GM23338 (cell line): ENCODE data around the gene CDH4. TPM values are rescaled to one million over a fixed set of nuclear protein-coding genes. Genes with fewer than 3 reads are reported as not detected.

ENCODE experiments used
- ATAC-seq: fragments of 200-7000 bp; cut with Tn5 transposase; 3 replicates; pipeline ENCODE4 v1.9.1; 2020
- DNase-seq: peaks from one replicate; pipeline ENCODE4 v3.0.0-alpha.2; 2015; ENCODE audit warnings: low spot score
- H2AFZ ChIP-seq: fragments of 200-600 bp; sonication (generic); 2 replicates; pipeline ENCODE4 v1.8.0; 2016; ENCODE audit warnings: antibody characterized with exemption, mild to moderate bottlenecking, moderate library complexity
- H3F3A ChIP-seq: fragments of 200-600 bp; sonication (generic); replicated peaks from 2 replicates; pipeline ENCODE4 v1.8.0; 2017; ENCODE audit warnings: antibody characterized with exemption, mixed run types, low read depth
- H3K27ac ChIP-seq: fragments of 200-600 bp; sonication (generic); 2 replicates; pipeline ENCODE4 v1.6.1; 2016; ENCODE audit warnings: low read depth
- H3K27me3 ChIP-seq: fragments of 200-600 bp; sonication (generic); 2 replicates; pipeline ENCODE4 v1.8.0; 2016; ENCODE audit warnings: mild to moderate bottlenecking, mixed run types, moderate library complexity; ENCODE audit not compliant: insufficient read depth
- H3K36me3 ChIP-seq: fragments of 200-600 bp; sonication (generic); 2 replicates; pipeline ENCODE4 v1.8.0; 2016; ENCODE audit warnings: mild to moderate bottlenecking; ENCODE audit not compliant: insufficient read depth
- H3K4me1 ChIP-seq: fragments of 200-600 bp; sonication (generic); 2 replicates; pipeline ENCODE4 v1.8.0; 2016; ENCODE audit warnings: mild to moderate bottlenecking, moderate library complexity; ENCODE audit not compliant: insufficient read depth
- H3K4me2 ChIP-seq: fragments of 200-600 bp; sonication (generic); 2 replicates; pipeline ENCODE4 v1.7.1; 2017; ENCODE audit warnings: mixed run types
- H3K4me3 ChIP-seq: fragments of 200-600 bp; sonication (generic); 2 replicates; pipeline ENCODE4 v1.6.1; 2016; ENCODE audit warnings: mixed run types
- H3K79me2 ChIP-seq: fragments of 200-600 bp; sonication (generic); replicated peaks from 2 replicates; pipeline ENCODE4 v1.8.0; 2017; ENCODE audit warnings: mild to moderate bottlenecking; ENCODE audit not compliant: insufficient read depth
- H3K9me2 ChIP-seq: fragments of 200-600 bp; sonication (generic); 2 replicates; pipeline ENCODE4 v1.8.0; 2017; ENCODE audit not compliant: insufficient read depth
- H4K20me1 ChIP-seq: fragments of 200-600 bp; sonication (generic); replicated peaks from 2 replicates; pipeline ENCODE4 v1.8.0; 2017; ENCODE audit warnings: mild to moderate bottlenecking; ENCODE audit not compliant: insufficient read depth
- H3K27ac Mint-ChIP-seq: 2 replicates; pipeline ENCODE4 v1.8.0; 2020; ENCODE audit warnings: inconsistent platforms, mild to moderate bottlenecking, moderate library complexity, mixed read lengths
- H3K27me3 Mint-ChIP-seq: 3 replicates; pipeline ENCODE4 v1.8.0; 2022; ENCODE audit warnings: low read depth, mild to moderate bottlenecking, moderate library complexity, mixed read lengths, inconsistent platforms; ENCODE audit not compliant: insufficient read depth, poor library complexity
- H3K36me3 Mint-ChIP-seq: 3 replicates; pipeline ENCODE4 v1.8.0; 2021; ENCODE audit warnings: low read depth, mild to moderate bottlenecking, inconsistent platforms, moderate library complexity, mixed read lengths
- H3K4me1 Mint-ChIP-seq: 3 replicates; pipeline ENCODE4 v1.8.0; 2020; ENCODE audit warnings: mild to moderate bottlenecking, inconsistent platforms, mixed read lengths
- H3K4me3 Mint-ChIP-seq: 3 replicates; pipeline ENCODE4 v1.8.0; 2021; ENCODE audit warnings: moderate library complexity, mild to moderate bottlenecking, inconsistent platforms, mixed read lengths
- H3K9me3 Mint-ChIP-seq: 3 replicates; pipeline ENCODE4 v1.8.0; 2020; ENCODE audit warnings: moderate library complexity, mild to moderate bottlenecking, inconsistent platforms, mixed read lengths
- CREB1 ChIP-seq: fragments of 250-450 bp; sonication (Bioruptor Pico); IDR thresholded peaks from 2 replicates; pipeline ENCODE4 v1.5.0; 2020; ENCODE audit warnings: low read depth, mild to moderate bottlenecking, moderate library complexity
- EZH2phosphoT487 ChIP-seq: fragments of 200-600 bp; sonication (generic); IDR thresholded peaks from one replicate; pipeline ENCODE4 v1.8.1; 2018; ENCODE audit warnings: antibody characterized with exemption; ENCODE audit not compliant: unreplicated experiment
- JUNB ChIP-seq: IDR thresholded peaks from one replicate; pipeline ENCODE4 v1.6.1; 2016; ENCODE audit warnings: antibody characterized with exemption; ENCODE audit not compliant: unreplicated experiment
- NANOG ChIP-seq: IDR thresholded peaks from 2 replicates; pipeline ENCODE4 v1.6.1; 2016; ENCODE audit warnings: antibody characterized with exemption, borderline replicate concordance
- POLR2AphosphoS5 ChIP-seq: IDR thresholded peaks from 2 replicates; pipeline ENCODE4 v1.6.1; 2016; ENCODE audit warnings: antibody characterized with exemption, low read depth
- STAT1 ChIP-seq: IDR thresholded peaks from one replicate; pipeline ENCODE4 v1.6.1; 2016; ENCODE audit warnings: antibody characterized with exemption; ENCODE audit not compliant: unreplicated experiment
- ZNF114 ChIP-seq: fragments of 250-450 bp; sonication (Bioruptor Pico); IDR thresholded peaks from 2 replicates; pipeline ENCODE4 v1.5.0; 2020; ENCODE audit warnings: mild to moderate bottlenecking, moderate library complexity
- ZNF331 ChIP-seq: fragments of 250-450 bp; sonication (Bioruptor Pico); IDR thresholded peaks from 2 replicates; pipeline ENCODE4 v1.5.0; 2020; ENCODE audit warnings: low read depth, mild to moderate bottlenecking, moderate library complexity
- polyA plus RNA-seq: library from polyadenylated mRNA; unstranded; fragments of >200 nt; fragmentation: Nextera tagmentation; extraction: Ambion mirVana; gene quantifications from 2 replicates; pipeline ENCODE4 v1.2.1, GENCODE V29; 2016
- total RNA-seq: library from RNA; depleted of rRNA; stranded (reverse); fragments of >200 nt; shearing (Covaris generic); gene quantifications from 2 replicates; pipeline ENCODE4 v1.2.3, GENCODE V29; 2014
- TF ChIP-seq, protein P1 (sequence below), 2 experiments: fragments of 200-600 bp in 1 of 2; sonication (generic) in 1 of 2; conservative IDR thresholded peaks; 2 replicates each; pipeline versions ENCODE4 v1.5.1 to v1.6.1; 2016 to 2017; ENCODE audit warnings: antibody characterized with exemption in 2 of 2, low read depth in 2 of 2, mild to moderate bottlenecking in 2 of 2, moderate library complexity in 1 of 2
- TF ChIP-seq, protein P2 (sequence below): IDR thresholded peaks from 2 replicates; pipeline ENCODE4 v1.6.1; 2016; ENCODE audit warnings: antibody characterized with exemption

Gene CDH4
- total and polyA plus RNA-seq, 2 experiments from 2014 or later, result 1.2 to 4.2 TPM

DNA sequence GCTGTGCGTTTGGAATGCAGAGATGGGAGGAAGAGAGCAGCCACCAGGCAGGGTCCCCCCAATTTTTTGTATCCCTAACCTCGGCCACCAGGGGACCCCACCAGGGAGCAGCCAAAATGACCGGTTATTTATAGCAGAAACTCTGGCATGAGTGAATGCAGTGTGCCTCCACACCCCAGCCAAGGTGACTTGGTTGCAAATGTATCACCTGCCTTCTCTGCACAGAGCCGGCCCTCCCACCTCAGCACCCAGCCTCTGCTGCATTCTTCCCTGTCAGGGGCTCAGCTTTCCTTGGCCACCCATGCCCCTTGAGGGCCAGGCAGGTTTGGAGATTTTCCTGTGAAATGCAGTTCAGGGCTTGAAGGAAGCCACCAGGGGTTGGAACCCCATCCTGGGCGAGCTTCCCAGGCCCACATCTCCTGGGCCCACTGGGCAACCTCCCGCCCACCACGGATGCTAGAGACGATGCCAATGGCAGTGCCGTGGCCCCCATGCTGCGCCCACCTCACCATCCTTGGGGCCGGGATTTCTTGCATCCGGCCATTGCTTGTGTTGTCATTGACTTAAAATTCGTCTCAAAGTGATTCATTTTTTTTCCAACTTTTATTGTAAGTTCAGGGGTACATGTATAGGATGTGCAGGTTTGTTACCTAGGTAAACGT is 522.0 kb downstream of the CDH4 start:
- DNase-seq (no peak), ATAC-seq (no peak)
- Histone ChIP-seq H3K27ac (no peak overlapping the region), H3K36me3 (no peaks in the 10 kb centered on the region), H3K4me1 (no peaks in the 10 kb centered on the region), H4K20me1 (no peaks in the 10 kb centered on the region), H3K79me2 (no peaks in the 10 kb centered on the region), H2AFZ (no peak overlapping the region), H3K27me3 (no peaks in the 10 kb centered on the region), H3K4me3 (no peak overlapping the region), H3K9me2 (no peaks in the 10 kb centered on the region), H3K4me2 (no peak overlapping the region), H3F3A (no peaks in the 10 kb centered on the region)
- no peak overlapping the region for H3K27ac Mint-ChIP-seq
- no peaks in the 10 kb centered on the region for H3K9me3 Mint-ChIP-seq
- H3K4me3 Mint-ChIP-seq, result no peak overlapping the region
- TF ChIP-seq ZNF331, result no peak
- TF ChIP-seq, protein P1, sequence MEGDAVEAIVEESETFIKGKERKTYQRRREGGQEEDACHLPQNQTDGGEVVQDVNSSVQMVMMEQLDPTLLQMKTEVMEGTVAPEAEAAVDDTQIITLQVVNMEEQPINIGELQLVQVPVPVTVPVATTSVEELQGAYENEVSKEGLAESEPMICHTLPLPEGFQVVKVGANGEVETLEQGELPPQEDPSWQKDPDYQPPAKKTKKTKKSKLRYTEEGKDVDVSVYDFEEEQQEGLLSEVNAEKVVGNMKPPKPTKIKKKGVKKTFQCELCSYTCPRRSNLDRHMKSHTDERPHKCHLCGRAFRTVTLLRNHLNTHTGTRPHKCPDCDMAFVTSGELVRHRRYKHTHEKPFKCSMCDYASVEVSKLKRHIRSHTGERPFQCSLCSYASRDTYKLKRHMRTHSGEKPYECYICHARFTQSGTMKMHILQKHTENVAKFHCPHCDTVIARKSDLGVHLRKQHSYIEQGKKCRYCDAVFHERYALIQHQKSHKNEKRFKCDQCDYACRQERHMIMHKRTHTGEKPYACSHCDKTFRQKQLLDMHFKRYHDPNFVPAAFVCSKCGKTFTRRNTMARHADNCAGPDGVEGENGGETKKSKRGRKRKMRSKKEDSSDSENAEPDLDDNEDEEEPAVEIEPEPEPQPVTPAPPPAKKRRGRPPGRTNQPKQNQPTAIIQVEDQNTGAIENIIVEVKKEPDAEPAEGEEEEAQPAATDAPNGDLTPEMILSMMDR (conservative IDR thresholded peaks at IDR 0.05; ENCODE audit: low read depth in 2 of 2), result peak in 1 of 2 experiments; percentile 22; a peak in 1 of 4 replicates
- TF ChIP-seq ZNF114 (CRISPR knock-in tag), result no peak
- H3K4me1 Mint-ChIP-seq, result no peaks in the 10 kb centered on the region
- H3K36me3 Mint-ChIP-seq, result no peaks in the 10 kb centered on the region
- peaks cover 16% of the 10 kb centered on the region for H3K27me3 Mint-ChIP-seq

DNA sequence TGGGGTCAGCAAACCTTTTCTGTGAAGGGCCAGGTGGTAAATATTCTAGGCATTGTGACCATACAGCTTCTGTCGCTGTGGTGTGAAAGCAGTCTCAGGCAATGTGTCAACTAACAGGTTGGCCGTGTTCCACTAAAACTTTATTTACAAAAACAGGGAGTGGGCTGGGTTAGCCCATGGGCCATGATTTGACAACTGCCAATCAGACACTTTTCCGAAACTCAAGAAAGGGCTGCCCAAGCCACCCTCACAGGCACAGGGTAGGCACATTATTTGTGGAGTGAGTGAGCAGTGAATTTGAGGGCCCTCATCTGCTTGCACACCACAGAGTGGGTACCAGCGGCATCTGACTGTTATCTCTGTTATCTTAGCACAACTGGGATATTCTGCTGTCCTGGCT is 523.4 kb downstream of the CDH4 start:
- Histone ChIP-seq H3K9me2 (no peaks in the 10 kb centered on the region), H4K20me1 (no peaks in the 10 kb centered on the region), H2AFZ (no peak overlapping the region), H3K79me2 (no peaks in the 10 kb centered on the region), H3K36me3 (no peaks in the 10 kb centered on the region), H3K4me1 (no peaks in the 10 kb centered on the region), H3K4me3 (no peak overlapping the region), H3K27me3 (no peaks in the 10 kb centered on the region), H3K4me2 (no peak overlapping the region), H3K27ac (no peak overlapping the region), H3F3A (no peaks in the 10 kb centered on the region)
- no peak for ATAC-seq
- DNase-seq, result no peak
- no peaks in the 10 kb centered on the region for H3K9me3 Mint-ChIP-seq
- no peak overlapping the region for H3K27ac Mint-ChIP-seq
- no peak overlapping the region for H3K4me3 Mint-ChIP-seq
- peaks cover 15% of the 10 kb centered on the region for H3K27me3 Mint-ChIP-seq
- no peaks in the 10 kb centered on the region for H3K36me3 Mint-ChIP-seq
- H3K4me1 Mint-ChIP-seq, result no peaks in the 10 kb centered on the region
- TF ChIP-seq NANOG (no peak), ZNF331 (no peak), CREB1 (CRISPR knock-in tag) (no peak), STAT1 (no peak), POLR2AphosphoS5 (no peak), JUNB (no peak), EZH2phosphoT487 (no peak)
- TF ChIP-seq, protein P1 (conservative IDR thresholded peaks at IDR 0.05; ENCODE audit: low read depth in 2 of 2), result no peak
- TF ChIP-seq, protein P2, sequence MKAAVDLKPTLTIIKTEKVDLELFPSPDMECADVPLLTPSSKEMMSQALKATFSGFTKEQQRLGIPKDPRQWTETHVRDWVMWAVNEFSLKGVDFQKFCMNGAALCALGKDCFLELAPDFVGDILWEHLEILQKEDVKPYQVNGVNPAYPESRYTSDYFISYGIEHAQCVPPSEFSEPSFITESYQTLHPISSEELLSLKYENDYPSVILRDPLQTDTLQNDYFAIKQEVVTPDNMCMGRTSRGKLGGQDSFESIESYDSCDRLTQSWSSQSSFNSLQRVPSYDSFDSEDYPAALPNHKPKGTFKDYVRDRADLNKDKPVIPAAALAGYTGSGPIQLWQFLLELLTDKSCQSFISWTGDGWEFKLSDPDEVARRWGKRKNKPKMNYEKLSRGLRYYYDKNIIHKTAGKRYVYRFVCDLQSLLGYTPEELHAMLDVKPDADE, result no peak
